ENCODE data around the gene PIAS2.

- no peak for TF ChIP-seq CTCF (conservative IDR thresholded peaks at IDR 0.05 in 1 of 2, IDR thresholded peaks at IDR 0.05 in 1 of 2; ENCODE audit: extremely low read depth in 1 of 2, insufficient read depth in 1 of 2, low read depth in 1 of 2, low read length in 2 of 2)
- TF ChIP-seq EZH2 (IDR thresholded peaks at IDR 0.05; ENCODE audit: borderline replicate concordance, low read length) = no peak
Observed at GRCh38 chr18:46830633-46831032, 86.7 kb downstream of the PIAS2 start.

Measured in mammary epithelial cell (primary cell).